ENCODE data around the gene MRPS22. TPM values are rescaled to one million over a fixed set of nuclear protein-coding genes. Genes with fewer than 3 reads are reported as not detected.

Gene MRPS22
- total RNA-seq, 4 donors from 2014 or later: 50.2 to 73.2 (median 62.3) TPM

DNA sequence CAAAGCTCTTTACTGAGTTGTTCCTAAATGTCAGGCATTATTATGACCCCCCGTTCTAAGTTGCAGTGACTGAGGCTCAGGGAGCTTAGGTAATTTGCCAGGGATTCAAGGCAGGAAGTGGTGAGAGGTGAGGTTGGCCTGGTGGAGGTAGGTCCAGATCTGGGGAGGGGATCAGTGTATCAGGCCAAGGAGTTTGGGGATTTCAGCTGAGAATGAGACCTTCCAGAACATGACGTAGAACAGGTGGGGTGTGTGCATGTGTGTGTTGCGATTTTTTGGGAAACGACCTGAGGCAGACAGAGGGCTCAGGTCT, 41.1 kb upstream of the MRPS22 start:
- intact Hi-C loops (cut with DNase I): no loop called here
- no peaks in the 10 kb centered on the region for H3K4me1 ChIP-seq
- no peak overlapping the region for H3K27ac ChIP-seq
- H3K27me3 ChIP-seq: no peaks in the 10 kb centered on the region
- no peaks in the 10 kb centered on the region for H3K36me3 ChIP-seq
- TF ChIP-seq, protein P1, sequence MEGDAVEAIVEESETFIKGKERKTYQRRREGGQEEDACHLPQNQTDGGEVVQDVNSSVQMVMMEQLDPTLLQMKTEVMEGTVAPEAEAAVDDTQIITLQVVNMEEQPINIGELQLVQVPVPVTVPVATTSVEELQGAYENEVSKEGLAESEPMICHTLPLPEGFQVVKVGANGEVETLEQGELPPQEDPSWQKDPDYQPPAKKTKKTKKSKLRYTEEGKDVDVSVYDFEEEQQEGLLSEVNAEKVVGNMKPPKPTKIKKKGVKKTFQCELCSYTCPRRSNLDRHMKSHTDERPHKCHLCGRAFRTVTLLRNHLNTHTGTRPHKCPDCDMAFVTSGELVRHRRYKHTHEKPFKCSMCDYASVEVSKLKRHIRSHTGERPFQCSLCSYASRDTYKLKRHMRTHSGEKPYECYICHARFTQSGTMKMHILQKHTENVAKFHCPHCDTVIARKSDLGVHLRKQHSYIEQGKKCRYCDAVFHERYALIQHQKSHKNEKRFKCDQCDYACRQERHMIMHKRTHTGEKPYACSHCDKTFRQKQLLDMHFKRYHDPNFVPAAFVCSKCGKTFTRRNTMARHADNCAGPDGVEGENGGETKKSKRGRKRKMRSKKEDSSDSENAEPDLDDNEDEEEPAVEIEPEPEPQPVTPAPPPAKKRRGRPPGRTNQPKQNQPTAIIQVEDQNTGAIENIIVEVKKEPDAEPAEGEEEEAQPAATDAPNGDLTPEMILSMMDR (IDR thresholded peaks at IDR 0.05): no peak
- no peak for TF ChIP-seq POLR2A (IDR thresholded peaks at IDR 0.05)
- H3K4me3 ChIP-seq: no peak overlapping the region
- 78 to 84% methylated on average over 4 of the region's 4 CpGs for WGBS, 2 donors
- no peaks in the 10 kb centered on the region for H3K9me3 ChIP-seq
- no peak for DNase-seq

DNA sequence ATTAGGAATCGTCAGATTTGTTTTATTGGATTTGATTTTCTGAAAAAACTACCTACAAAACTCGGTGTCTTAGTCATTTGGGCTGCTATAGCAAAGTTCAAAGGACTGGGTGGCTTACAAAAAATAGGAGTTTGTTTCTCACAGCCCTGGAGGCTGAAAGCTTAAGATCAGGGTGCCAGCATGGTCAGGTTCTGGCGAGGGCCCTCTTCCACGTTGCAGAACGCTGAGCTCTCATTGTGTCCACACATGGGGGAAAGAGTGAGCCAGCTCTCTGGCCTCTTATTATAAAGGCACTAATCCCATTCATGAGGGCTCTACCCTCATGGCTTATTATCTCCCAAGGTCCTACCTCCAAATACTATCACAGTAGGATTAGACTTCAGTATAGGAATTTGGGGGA, 40.6 kb upstream of the MRPS22 start:
- no peak for DNase-seq
- H3K4me3 ChIP-seq: no peak overlapping the region
- WGBS, 2 donors: 67 to 84% methylated on average over 2 to 5 of the region's 5 CpGs
- H3K9me3 ChIP-seq: no peaks in the 10 kb centered on the region
- no peaks in the 10 kb centered on the region for H3K27me3 ChIP-seq
- no peak for TF ChIP-seq POLR2A (IDR thresholded peaks at IDR 0.05)
- TF ChIP-seq, protein P1 (IDR thresholded peaks at IDR 0.05): no peak
- intact Hi-C loops (cut with DNase I): no loop called here
- no peaks in the 10 kb centered on the region for H3K4me1 ChIP-seq
- no peak overlapping the region for H3K27ac ChIP-seq
- H3K36me3 ChIP-seq: no peaks in the 10 kb centered on the region

DNA sequence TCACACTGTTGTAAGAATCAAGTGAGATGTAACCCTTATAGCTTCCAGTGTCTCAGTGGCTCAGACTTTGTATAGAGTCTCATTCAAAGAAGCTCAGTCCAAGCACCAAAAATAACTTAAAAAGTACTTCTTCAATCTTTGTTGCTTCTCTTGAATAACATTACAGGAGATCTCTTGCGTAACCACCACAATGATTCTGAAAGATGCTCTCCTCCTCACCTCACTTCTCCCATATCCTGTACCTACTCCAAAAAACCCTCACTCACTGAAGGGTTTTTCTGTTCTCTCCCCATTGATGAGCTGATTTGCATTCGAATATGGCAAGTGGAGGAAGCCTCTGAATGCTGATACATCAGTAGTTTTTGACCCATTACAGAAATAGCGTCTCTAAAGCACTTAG, 39.4 kb upstream of the MRPS22 start:
- WGBS, 2 donors: 74 to 82% methylated on average over 3 of the region's 3 CpGs
- TF ChIP-seq, protein P1 (IDR thresholded peaks at IDR 0.05): no peak
- no peak for TF ChIP-seq POLR2A (IDR thresholded peaks at IDR 0.05)
- no peaks in the 10 kb centered on the region for H3K27me3 ChIP-seq
- intact Hi-C loops (cut with DNase I): no loop called here
- no peak overlapping the region for H3K27ac ChIP-seq
- no peaks in the 10 kb centered on the region for H3K36me3 ChIP-seq
- no peaks in the 10 kb centered on the region for H3K4me1 ChIP-seq
- no peak for DNase-seq
- no peaks in the 10 kb centered on the region for H3K9me3 ChIP-seq
- H3K4me3 ChIP-seq: no peak overlapping the region

DNA sequence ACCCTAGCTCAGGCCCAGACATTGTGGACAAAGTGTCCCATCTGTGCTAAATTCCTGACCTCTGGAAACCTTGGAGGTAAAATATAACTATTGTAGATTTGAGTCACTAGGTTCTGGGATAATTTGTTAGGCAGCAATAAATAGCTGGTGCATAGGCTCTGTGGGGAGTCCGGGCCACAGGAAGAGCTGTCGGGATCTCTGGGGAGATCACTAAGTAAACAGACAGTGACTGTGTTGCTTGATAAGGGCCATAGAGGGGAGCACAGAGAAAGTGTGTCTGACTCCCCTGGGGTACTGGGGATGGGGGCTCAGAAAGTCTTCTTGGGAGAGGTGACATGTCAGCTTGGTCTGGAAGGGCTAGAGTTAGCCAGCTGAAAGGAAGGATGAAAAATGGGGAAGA, 37.7 kb upstream of the MRPS22 start:
- H3K36me3 ChIP-seq: no peaks in the 10 kb centered on the region
- H3K27ac ChIP-seq: no peak overlapping the region
- intact Hi-C loops (cut with DNase I): no loop called here
- no peaks in the 10 kb centered on the region for H3K27me3 ChIP-seq
- H3K4me3 ChIP-seq: no peak overlapping the region
- no peaks in the 10 kb centered on the region for H3K4me1 ChIP-seq
- WGBS, 2 donors: 85 to 90% methylated on average over 2 of the region's 2 CpGs
- no peak for TF ChIP-seq POLR2A (IDR thresholded peaks at IDR 0.05)
- TF ChIP-seq, protein P1 (IDR thresholded peaks at IDR 0.05): no peak
- no peak for DNase-seq
- no peaks in the 10 kb centered on the region for H3K9me3 ChIP-seq

DNA sequence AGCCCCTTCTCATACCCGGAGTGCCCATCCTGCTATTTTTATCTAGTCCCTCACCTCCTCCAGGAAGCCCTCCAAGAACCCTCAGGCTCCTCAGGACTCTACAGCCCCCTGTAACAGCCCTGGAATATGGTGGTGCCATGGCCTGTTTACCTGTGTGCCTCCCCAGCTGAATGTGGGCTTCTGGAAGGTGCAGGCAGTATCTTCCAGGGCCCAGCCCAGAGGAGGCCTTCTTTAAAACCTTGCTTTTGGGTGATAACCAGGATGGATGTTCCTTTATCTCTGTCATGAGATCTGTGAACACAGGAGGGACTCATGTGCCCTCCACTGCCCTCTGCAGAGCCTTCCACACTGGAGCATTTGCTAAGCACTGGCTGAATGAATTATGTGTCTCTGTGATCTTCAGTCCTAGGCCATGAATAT, 36.7 kb upstream of the MRPS22 start:
- 71 to 82% methylated on average over 1 of the region's 1 CpG for WGBS, 2 donors

More for the DNA sequence above, 36.7 kb upstream of the MRPS22 start:
- intact Hi-C loops (cut with DNase I): no loop called here
- DNase-seq: no peak
- Histone ChIP-seq H3K4me1 (no peaks in the 10 kb centered on the region), H3K36me3 (no peaks in the 10 kb centered on the region), H3K27me3 (no peaks in the 10 kb centered on the region), H3K4me3 (no peak overlapping the region), H3K9me3 (no peaks in the 10 kb centered on the region), H3K27ac (no peak overlapping the region)
- no peak for TF ChIP-seq POLR2A (IDR thresholded peaks at IDR 0.05)
- TF ChIP-seq, protein P1 (IDR thresholded peaks at IDR 0.05): no peak
